ENCODE data around the gene EXOC6B. TPM values are rescaled to one million over a fixed set of nuclear protein-coding genes. Genes with fewer than 3 reads are reported as not detected.

EXOC6B gene
- total RNA-seq, 2 experiments from 2014 or later = 6.2 to 8.3 TPM

DNA sequence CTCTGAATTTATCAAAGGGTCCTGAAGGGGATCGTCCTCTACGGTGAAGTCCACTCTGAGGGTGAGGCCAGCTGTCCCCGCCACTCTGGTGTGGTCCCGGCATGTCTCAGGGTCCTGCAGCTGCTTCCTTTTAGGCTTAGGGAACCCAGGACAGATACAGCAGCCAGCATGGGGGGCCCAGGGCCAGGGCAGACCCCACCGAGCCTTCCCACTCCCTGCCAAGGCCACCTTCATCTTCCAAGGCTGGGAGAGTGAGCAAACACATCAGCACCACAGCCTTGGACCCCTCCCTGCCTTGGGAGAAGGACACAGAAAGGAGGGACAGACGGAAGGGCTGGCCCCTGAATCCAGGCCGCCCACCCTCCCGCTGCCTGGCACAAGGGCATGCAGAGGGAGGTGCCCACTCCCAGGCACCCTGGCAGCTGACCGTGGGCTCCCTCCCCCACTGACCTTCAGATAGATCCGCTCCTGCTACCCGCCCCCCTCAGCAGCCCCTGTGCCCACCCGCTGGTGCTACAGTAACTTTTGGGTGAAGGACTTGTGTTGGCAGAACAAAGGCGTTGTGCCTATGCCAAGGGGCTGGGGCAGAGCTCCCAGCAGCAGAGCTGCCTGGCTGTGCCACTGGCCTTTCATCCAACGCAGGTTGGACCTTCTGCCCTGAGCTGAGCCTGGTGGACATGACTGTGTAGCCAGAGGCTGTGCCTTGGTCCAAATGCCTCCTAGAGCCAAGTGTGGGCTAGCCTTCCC is 685.8 kb downstream of the EXOC6B start:
- no peak for TF ChIP-seq CTCF (IDR thresholded peaks at IDR 0.05)
- Mint-ChIP-seq H3K9me3 (no peaks in the 10 kb centered on the region), H3K27me3 (peaks cover 17% of the 10 kb centered on the region), H3K4me3 (no peak overlapping the region), H3K27ac (no peak overlapping the region), H3K36me3 (ENCODE audit: low read depth) (no peaks in the 10 kb centered on the region), H3K4me1 (ENCODE audit: low read depth) (peaks cover 7% of the 10 kb centered on the region)
- intact Hi-C loops (cut with micrococcal nuclease) = no loop called here
- ATAC-seq (no peak), DNase-seq (no peak)
- ChIA-PET CTCF (no interaction called here), POLR2A (no interaction called here)

GRCh38 chr2:72139471-72139873 is 686.4 kb downstream of the EXOC6B start:
- Mint-ChIP-seq H3K4me3 (no peak overlapping the region), H3K9me3 (no peaks in the 10 kb centered on the region), H3K27me3 (peaks cover 15% of the 10 kb centered on the region), H3K36me3 (ENCODE audit: low read depth) (no peaks in the 10 kb centered on the region), H3K4me1 (ENCODE audit: low read depth) (peaks cover 6% of the 10 kb centered on the region), H3K27ac (no peak overlapping the region)
- ChIA-PET CTCF (no interaction called here), POLR2A (no interaction called here)
- intact Hi-C loops (cut with micrococcal nuclease) = no loop called here
- no peak for TF ChIP-seq CTCF (IDR thresholded peaks at IDR 0.05)
- DNase-seq = no peak
- no peak for ATAC-seq

DNA sequence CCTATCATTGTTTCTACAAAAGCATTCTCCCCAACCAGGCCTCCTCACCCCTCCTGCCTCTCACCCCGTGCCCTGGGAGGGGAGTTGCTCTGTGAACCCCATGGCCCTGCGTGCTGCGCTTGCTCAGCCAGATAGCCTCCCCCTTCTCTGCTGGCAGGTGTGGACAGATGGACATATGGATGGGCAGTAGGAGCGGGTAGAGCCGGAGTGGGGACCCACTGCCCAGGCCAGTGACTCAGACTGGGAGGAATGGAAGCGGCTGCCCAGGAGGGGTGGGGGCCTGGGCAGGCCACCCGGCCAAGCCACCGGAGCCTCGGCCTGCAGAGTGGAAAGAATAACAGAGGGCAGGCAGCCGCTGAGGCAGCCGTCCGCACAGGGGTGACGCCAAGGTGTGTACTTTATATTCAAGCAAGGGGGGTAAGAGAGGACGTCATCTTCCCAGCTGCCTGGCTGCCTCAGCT is 686.9 kb downstream of the EXOC6B start:
- intact Hi-C loops (cut with micrococcal nuclease) = no loop called here
- ATAC-seq (no peak), DNase-seq (no peak)
- no peak for TF ChIP-seq CTCF (IDR thresholded peaks at IDR 0.05)
- CTCF ChIA-PET = interaction anchor here (1.0 kb wide), 1 partner anchor 99 kb away, joined by 3 read pairs; no protein-coding TSS in a partner anchor
- no peaks in the 10 kb centered on the region for H3K9me3 Mint-ChIP-seq
- peaks cover 4% of the 10 kb centered on the region for H3K4me1 Mint-ChIP-seq (ENCODE audit: low read depth)
- POLR2A ChIA-PET = no interaction called here
- no peak overlapping the region for H3K27ac Mint-ChIP-seq
- H3K4me3 Mint-ChIP-seq = no peak overlapping the region
- peaks cover 12% of the 10 kb centered on the region for H3K27me3 Mint-ChIP-seq
- H3K36me3 Mint-ChIP-seq (ENCODE audit: low read depth) = no peaks in the 10 kb centered on the region

- Mint-ChIP-seq H3K9me3 (no peaks in the 10 kb centered on the region), H3K27ac (no peak overlapping the region), H3K4me1 (ENCODE audit: low read depth) (no peaks in the 10 kb centered on the region), H3K36me3 (ENCODE audit: low read depth) (no peaks in the 10 kb centered on the region), H3K27me3 (peaks cover 5% of the 10 kb centered on the region), H3K4me3 (no peak overlapping the region)
- DNase-seq (no peak), ATAC-seq (no peak)
- ChIA-PET CTCF (interaction anchor here (0.9 to 2.0 kb wide), 7 partner anchors 10 to 591 kb away, joined by 3 to 8 read pairs (median 4); no protein-coding TSS in a partner anchor), POLR2A (no interaction called here)
- intact Hi-C loops (cut with micrococcal nuclease) = no loop called here
- TF ChIP-seq CTCF (IDR thresholded peaks at IDR 0.05) = no peak
Measured at GRCh38 chr2:72138011-72138881, 687.6 kb downstream of the EXOC6B start.

Data from activated CD8-positive, alpha-beta T cell treated with anti-CD3 and anti-CD28 coated beads for 36 hours (primary cell).